ENCODE measurements around the gene BEST1. TPM values are rescaled to one million over a fixed set of nuclear protein-coding genes. Genes with fewer than 3 reads are reported as not detected.

BEST1 gene
- total RNA-seq, 2 donors from 2014 or later: 0.58 to 0.77 TPM

DNA sequence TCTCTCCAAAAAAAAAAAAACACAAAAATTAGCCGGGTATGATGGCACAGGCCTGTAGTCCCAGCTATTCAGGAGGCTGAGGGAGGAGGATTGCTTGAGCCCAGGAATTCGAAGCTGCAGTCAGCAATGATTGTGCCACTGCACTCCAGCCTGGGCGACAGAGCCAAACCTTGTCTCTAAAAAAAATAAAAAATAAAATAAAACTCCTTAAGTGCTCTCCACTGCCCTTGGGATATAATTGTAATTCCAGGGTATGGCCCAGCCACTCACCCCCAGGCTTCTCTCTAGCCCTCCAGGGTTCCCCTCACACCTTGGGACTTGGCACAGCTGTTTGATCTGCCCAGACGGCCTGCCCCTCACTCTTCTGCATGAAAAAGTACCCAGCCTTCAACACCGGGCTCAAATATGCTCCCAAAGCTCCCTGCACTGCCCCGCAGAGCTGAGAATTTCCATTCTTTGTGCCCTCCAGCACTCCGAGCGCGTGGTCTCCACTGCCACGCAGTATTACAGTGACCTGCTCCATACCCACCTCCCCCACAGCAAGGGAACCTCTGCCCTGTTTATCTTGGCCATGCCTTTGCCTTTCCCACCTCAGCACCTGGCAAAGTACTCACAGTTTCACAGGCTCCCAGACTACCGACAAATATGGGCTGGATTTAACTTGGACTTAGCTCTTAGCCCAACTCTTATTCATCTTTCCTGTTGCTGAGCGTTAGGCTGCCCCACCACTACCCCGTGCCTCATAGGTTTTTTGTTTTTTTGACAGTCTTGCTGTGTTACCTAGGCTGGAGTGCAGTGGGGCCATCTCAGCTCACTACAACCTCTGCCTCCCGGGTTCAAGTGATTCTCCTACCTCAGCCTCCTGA lies 24.8 kb downstream of the BEST1 start:
- peak; percentile 72 for DNase-seq
- Histone ChIP-seq H3K4me3 (no peak overlapping the region), H3K36me3 (no peaks in the 10 kb centered on the region), H3K4me1 (peaks cover 32% of the 10 kb centered on the region), H3K27ac (peak overlapping the region; percentile 41), H3K27me3 (no peaks in the 10 kb centered on the region), H3K9me3 (no peaks in the 10 kb centered on the region), H3K9ac (ENCODE audit: low read depth in 2 of 2, low read length in 2 of 2) (peak overlapping the region in 1 of 2 donors; percentile 73)
- TF ChIP-seq, protein P1, sequence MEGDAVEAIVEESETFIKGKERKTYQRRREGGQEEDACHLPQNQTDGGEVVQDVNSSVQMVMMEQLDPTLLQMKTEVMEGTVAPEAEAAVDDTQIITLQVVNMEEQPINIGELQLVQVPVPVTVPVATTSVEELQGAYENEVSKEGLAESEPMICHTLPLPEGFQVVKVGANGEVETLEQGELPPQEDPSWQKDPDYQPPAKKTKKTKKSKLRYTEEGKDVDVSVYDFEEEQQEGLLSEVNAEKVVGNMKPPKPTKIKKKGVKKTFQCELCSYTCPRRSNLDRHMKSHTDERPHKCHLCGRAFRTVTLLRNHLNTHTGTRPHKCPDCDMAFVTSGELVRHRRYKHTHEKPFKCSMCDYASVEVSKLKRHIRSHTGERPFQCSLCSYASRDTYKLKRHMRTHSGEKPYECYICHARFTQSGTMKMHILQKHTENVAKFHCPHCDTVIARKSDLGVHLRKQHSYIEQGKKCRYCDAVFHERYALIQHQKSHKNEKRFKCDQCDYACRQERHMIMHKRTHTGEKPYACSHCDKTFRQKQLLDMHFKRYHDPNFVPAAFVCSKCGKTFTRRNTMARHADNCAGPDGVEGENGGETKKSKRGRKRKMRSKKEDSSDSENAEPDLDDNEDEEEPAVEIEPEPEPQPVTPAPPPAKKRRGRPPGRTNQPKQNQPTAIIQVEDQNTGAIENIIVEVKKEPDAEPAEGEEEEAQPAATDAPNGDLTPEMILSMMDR (IDR thresholded peaks at IDR 0.05): no peak
- intact Hi-C loops (cut with DNase I): no loop called here

DNA sequence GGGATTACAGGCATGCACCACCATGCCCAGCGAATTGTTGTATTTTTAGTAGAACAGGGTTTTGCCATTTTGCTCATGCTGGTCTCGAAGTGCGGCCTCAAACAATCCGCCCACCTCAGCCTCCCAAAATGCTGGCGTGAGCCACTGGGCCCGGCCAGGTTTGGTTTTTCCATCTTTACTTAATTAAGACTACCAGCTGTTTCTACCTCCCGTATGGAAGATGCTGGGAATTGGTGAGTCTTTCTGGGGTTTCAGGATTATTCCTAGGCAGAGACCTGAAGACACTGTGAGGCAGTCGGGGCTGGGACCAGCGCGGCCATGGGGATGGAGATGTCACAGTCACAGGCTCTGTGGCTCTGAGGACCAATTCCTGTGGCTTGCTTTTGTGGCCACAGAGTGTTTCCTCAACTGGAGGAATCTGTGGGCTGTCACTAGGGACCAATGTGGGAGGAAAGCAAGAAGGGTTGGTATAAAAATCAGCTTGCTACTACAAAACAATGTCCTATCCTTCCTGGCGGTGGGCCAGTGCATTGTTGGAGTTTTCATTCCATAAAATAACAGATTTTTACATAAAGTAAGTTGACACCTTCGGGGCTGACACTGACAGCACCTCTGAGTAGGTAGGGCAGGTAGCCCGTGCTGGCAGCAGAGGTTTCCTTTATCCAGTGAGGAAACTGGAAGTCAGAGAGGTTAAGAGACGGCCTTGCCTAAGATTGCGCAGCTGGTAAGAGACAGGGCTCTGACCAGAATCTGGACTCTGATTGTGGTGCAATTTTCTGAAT lies 25.7 kb downstream of the BEST1 start:
- Histone ChIP-seq H3K4me3 (no peak overlapping the region), H3K27me3 (no peaks in the 10 kb centered on the region), H3K9ac (ENCODE audit: low read depth in 2 of 2, low read length in 2 of 2) (no peak overlapping the region), H3K36me3 (no peaks in the 10 kb centered on the region), H3K27ac (peak overlapping the region; percentile 41), H3K4me1 (peaks cover 28% of the 10 kb centered on the region), H3K9me3 (no peaks in the 10 kb centered on the region)
- TF ChIP-seq, protein P1 (IDR thresholded peaks at IDR 0.05): no peak
- intact Hi-C loops (cut with DNase I): no loop called here
- no peak for DNase-seq

DNA sequence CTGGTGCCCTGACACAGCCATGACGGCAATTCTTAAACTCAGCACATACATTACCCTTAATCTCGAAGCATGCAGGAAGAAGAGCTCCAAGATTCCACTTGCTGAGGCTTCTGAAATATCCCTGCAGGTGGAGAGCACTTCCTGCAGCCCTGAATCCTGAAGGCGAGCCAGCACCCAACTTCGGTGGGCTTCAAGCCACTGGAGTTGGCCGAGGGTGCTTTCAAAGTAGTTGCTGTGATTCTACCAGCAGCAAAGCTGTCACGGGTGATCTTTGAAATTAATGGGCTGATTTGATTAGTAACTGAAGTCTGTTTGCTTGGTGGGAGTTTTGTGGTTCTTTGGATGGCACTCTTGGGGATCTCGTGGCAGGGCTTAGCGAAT lies 26.3 kb downstream of the BEST1 start:
- Histone ChIP-seq H3K9ac (ENCODE audit: low read depth in 2 of 2, low read length in 2 of 2) (no peak overlapping the region), H3K4me1 (peaks cover 28% of the 10 kb centered on the region), H3K4me3 (no peak overlapping the region), H3K27me3 (no peaks in the 10 kb centered on the region), H3K27ac (no peak overlapping the region), H3K36me3 (no peaks in the 10 kb centered on the region), H3K9me3 (no peaks in the 10 kb centered on the region)
- DNase-seq: no peak
- TF ChIP-seq, protein P1 (IDR thresholded peaks at IDR 0.05): no peak
- intact Hi-C loops (cut with DNase I): no loop called here

DNA sequence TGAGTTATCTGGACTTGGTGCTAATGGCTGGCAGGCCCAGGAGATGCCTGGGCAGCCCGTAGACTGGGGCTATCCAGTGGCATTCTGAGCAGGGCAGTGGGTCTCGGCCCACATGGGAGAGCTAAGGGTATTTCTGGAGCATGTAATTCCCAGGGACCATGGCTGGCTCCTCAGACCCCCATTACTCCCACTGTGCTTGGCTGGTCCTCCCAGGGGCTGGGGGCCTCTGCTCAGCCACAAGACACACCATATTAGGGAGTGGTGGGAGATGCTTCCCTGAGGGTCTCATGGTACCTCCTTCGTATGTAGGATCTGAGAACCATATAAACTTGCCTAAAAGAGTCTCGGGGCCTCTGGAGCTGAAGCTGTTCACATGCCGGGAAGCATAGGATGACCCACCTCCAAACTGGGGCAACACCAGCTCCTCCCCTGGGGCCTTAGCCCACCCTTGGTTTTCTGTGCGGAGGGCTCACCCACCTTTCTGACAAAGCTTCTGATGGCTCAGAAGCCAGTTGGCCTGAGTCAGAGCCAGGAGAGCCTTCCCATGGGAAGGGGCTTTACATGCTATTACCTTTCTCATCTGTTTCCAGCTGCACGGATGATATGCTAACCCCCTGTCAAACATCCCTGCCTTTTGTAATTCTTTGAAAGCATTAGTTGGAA lies 26.8 kb downstream of the BEST1 start:
- no peak overlapping the region for H3K9ac ChIP-seq (ENCODE audit: low read depth in 2 of 2, low read length in 2 of 2)
- intact Hi-C loops (cut with DNase I): no loop called here
- H3K9me3 ChIP-seq: no peaks in the 10 kb centered on the region
- H3K4me1 ChIP-seq: peaks cover 28% of the 10 kb centered on the region
- H3K4me3 ChIP-seq: no peak overlapping the region
- no peaks in the 10 kb centered on the region for H3K36me3 ChIP-seq
- TF ChIP-seq, protein P1 (IDR thresholded peaks at IDR 0.05): no peak
- no peak for DNase-seq
- H3K27ac ChIP-seq: no peak overlapping the region
- H3K27me3 ChIP-seq: no peaks in the 10 kb centered on the region

All from colonic mucosa (tissue), 4 donors.